ENCODE data around the gene RNF182. TPM values are rescaled to one million over a fixed set of nuclear protein-coding genes. Genes with fewer than 3 reads are reported as not detected.

RNF182 gene
- total RNA-seq, 4 donors from 2014 or later = 0.40 to 0.50 (median 0.45) TPM; not detected in 1

- DNase-seq (ENCODE audit: extremely low spot score) = no peak
- Histone ChIP-seq H3K9me3 (no peaks in the 10 kb centered on the region), H3K36me3 (no peaks in the 10 kb centered on the region), H3K27ac (replicated peaks in 1 of 4) (no peak overlapping the region), H3K4me1 (no peaks in the 10 kb centered on the region), H3K4me3 (no peak overlapping the region), H3K27me3 (peaks cover 0 to 21% (median 2%) of the 10 kb centered on the region in 4 donors)
- no peak for TF ChIP-seq POLR2AphosphoS5 (IDR thresholded peaks at IDR 0.05)
- no peak for TF ChIP-seq EP300 (IDR thresholded peaks at IDR 0.05)
- no peak for TF ChIP-seq POLR2A (IDR thresholded peaks at IDR 0.05; ENCODE audit: low read depth)
- TF ChIP-seq CTCF (IDR thresholded peaks at IDR 0.05) = no peak
- intact Hi-C loops (cut with DNase I) = no loop called here
- WGBS = 71% methylated on average over 7 of the region's 7 CpGs
Observed at GRCh38 chr6:13989496-13990144, 64.9 kb downstream of the RNF182 start.

GRCh38 chr6:13990796-13991195 lies 66.0 kb downstream of the RNF182 start:
- 52% methylated on average over 3 of the region's 3 CpGs for WGBS
- TF ChIP-seq CTCF (IDR thresholded peaks at IDR 0.05) (no peak), POLR2AphosphoS5 (IDR thresholded peaks at IDR 0.05) (no peak), POLR2A (IDR thresholded peaks at IDR 0.05; ENCODE audit: low read depth) (no peak), EP300 (IDR thresholded peaks at IDR 0.05) (no peak)
- no peaks in the 10 kb centered on the region for H3K9me3 ChIP-seq
- no peaks in the 10 kb centered on the region for H3K4me1 ChIP-seq
- no peak overlapping the region for H3K4me3 ChIP-seq
- H3K27ac ChIP-seq (replicated peaks in 1 of 4) = no peak overlapping the region
- no peaks in the 10 kb centered on the region for H3K36me3 ChIP-seq
- peaks cover 0 to 16% (median 2%) of the 10 kb centered on the region in 4 donors for H3K27me3 ChIP-seq
- no peak for DNase-seq (ENCODE audit: extremely low spot score)
- intact Hi-C loops (cut with DNase I) = no loop called here

- Histone ChIP-seq H3K4me3 (no peak overlapping the region), H3K27me3 (peaks cover 0 to 22% (median 2%) of the 10 kb centered on the region in 4 donors), H3K4me1 (no peaks in the 10 kb centered on the region), H3K27ac (replicated peaks in 1 of 4) (no peak overlapping the region), H3K9me3 (no peaks in the 10 kb centered on the region), H3K36me3 (no peaks in the 10 kb centered on the region)
- no peak for TF ChIP-seq POLR2AphosphoS5 (IDR thresholded peaks at IDR 0.05)
- no peak for TF ChIP-seq POLR2A (IDR thresholded peaks at IDR 0.05; ENCODE audit: low read depth)
- no peak for TF ChIP-seq EP300 (IDR thresholded peaks at IDR 0.05)
- no peak for TF ChIP-seq CTCF (IDR thresholded peaks at IDR 0.05)
- DNase-seq (ENCODE audit: extremely low spot score) = no peak
- intact Hi-C loops (cut with DNase I) = no loop called here
- 92% methylated on average over 6 of the region's 6 CpGs for WGBS
Observed at GRCh38 chr6:13991393-13991792, 66.6 kb downstream of the RNF182 start.

GRCh38 chr6:13992417-13993055 lies 67.8 kb downstream of the RNF182 start:
- intact Hi-C loops (cut with DNase I) = no loop called here
- 83% methylated on average over 5 of the region's 5 CpGs for WGBS
- no peak for TF ChIP-seq POLR2AphosphoS5 (IDR thresholded peaks at IDR 0.05)
- TF ChIP-seq CTCF (IDR thresholded peaks at IDR 0.05) = no peak
- no peak for TF ChIP-seq EP300 (IDR thresholded peaks at IDR 0.05)
- no peak for TF ChIP-seq POLR2A (IDR thresholded peaks at IDR 0.05; ENCODE audit: low read depth)

More at GRCh38 chr6:13992417-13993055, 67.8 kb downstream of the RNF182 start:
- H3K9me3 ChIP-seq = no peaks in the 10 kb centered on the region
- no peaks in the 10 kb centered on the region for H3K36me3 ChIP-seq
- no peak overlapping the region for H3K27ac ChIP-seq (replicated peaks in 1 of 4)
- peaks cover 0 to 22% (median 2%) of the 10 kb centered on the region in 4 donors for H3K27me3 ChIP-seq
- no peak overlapping the region for H3K4me3 ChIP-seq
- H3K4me1 ChIP-seq = no peaks in the 10 kb centered on the region
- DNase-seq (ENCODE audit: extremely low spot score) = no peak

Measured in esophagus muscularis mucosa (tissue), 4 donors.